SK-N-SH (cell line): Measurements from ENCODE around the gene AMD1.

Source experiments
- CHD2 ChIP-seq: fragments of 150-350 bp; IDR thresholded peaks from 2 replicates; pipeline ENCODE4 v1.6.1; 2018; ENCODE audit warnings: low read length; ENCODE audit not compliant: partially characterized antibody
- EP300 ChIP-seq, 2 experiments: IDR thresholded peaks; 2 replicates each; pipeline versions ENCODE4 v1.4.0 to v1.6.1; 2012; ENCODE audit warnings: borderline replicate concordance in 1 of 2, low read depth in 1 of 2, low read length in 1 of 2
- EZH2phosphoT487 ChIP-seq: fragments of 200-600 bp; sonication (generic); IDR thresholded peaks from 2 replicates; pipeline ENCODE4 v1.6.1; 2017; ENCODE audit warnings: low read depth, mixed run types, mild to moderate bottlenecking, antibody characterized with exemption, moderate library complexity, borderline replicate concordance
- FOXM1 ChIP-seq: IDR thresholded peaks from 2 replicates; pipeline ENCODE4 v1.4.0; 2012; ENCODE audit warnings: low read depth, mild to moderate bottlenecking
- POLR2AphosphoS5 ChIP-seq: IDR thresholded peaks from 2 replicates; pipeline ENCODE4 v1.6.1; 2012; ENCODE audit warnings: low read depth, low read length
- RAD21 ChIP-seq: IDR thresholded peaks from 2 replicates; pipeline ENCODE4 v1.6.1; 2012; ENCODE audit warnings: mild to moderate bottlenecking, low read length
- REST ChIP-seq: IDR thresholded peaks from 2 replicates; pipeline ENCODE4 v1.6.1; 2012; ENCODE audit warnings: mild to moderate bottlenecking, low read depth, low read length, moderate library complexity
- TF ChIP-seq, protein P1 (sequence below): fragments of 200-600 bp; sonication (generic); IDR thresholded peaks from 2 replicates; pipeline ENCODE4 v1.6.1; 2017; ENCODE audit warnings: antibody characterized with exemption, mild to moderate bottlenecking, moderate library complexity
- TF ChIP-seq, protein P2 (sequence below): IDR thresholded peaks from 2 replicates; pipeline ENCODE4 v1.4.0; 2012; ENCODE audit warnings: low read depth
- TF ChIP-seq, protein P3 (sequence below): fragments of 150-350 bp; IDR thresholded peaks from 2 replicates; pipeline ENCODE4 v1.6.1; 2017; ENCODE audit warnings: antibody characterized with exemption, low read length, low read depth, borderline replicate concordance

- TF ChIP-seq POLR2AphosphoS5, result no peak
- TF ChIP-seq, protein P1, sequence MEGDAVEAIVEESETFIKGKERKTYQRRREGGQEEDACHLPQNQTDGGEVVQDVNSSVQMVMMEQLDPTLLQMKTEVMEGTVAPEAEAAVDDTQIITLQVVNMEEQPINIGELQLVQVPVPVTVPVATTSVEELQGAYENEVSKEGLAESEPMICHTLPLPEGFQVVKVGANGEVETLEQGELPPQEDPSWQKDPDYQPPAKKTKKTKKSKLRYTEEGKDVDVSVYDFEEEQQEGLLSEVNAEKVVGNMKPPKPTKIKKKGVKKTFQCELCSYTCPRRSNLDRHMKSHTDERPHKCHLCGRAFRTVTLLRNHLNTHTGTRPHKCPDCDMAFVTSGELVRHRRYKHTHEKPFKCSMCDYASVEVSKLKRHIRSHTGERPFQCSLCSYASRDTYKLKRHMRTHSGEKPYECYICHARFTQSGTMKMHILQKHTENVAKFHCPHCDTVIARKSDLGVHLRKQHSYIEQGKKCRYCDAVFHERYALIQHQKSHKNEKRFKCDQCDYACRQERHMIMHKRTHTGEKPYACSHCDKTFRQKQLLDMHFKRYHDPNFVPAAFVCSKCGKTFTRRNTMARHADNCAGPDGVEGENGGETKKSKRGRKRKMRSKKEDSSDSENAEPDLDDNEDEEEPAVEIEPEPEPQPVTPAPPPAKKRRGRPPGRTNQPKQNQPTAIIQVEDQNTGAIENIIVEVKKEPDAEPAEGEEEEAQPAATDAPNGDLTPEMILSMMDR, result no peak
- no peak for TF ChIP-seq EZH2phosphoT487
- TF ChIP-seq, protein P2, sequence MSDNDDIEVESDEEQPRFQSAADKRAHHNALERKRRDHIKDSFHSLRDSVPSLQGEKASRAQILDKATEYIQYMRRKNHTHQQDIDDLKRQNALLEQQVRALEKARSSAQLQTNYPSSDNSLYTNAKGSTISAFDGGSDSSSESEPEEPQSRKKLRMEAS, result no peak
- no peak for TF ChIP-seq REST
- TF ChIP-seq, protein P3, sequence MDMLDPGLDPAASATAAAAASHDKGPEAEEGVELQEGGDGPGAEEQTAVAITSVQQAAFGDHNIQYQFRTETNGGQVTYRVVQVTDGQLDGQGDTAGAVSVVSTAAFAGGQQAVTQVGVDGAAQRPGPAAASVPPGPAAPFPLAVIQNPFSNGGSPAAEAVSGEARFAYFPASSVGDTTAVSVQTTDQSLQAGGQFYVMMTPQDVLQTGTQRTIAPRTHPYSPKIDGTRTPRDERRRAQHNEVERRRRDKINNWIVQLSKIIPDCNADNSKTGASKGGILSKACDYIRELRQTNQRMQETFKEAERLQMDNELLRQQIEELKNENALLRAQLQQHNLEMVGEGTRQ, result no peak
- TF ChIP-seq EP300 (IDR thresholded peaks at IDR 0.05; ENCODE audit: borderline replicate concordance in 1 of 2, low read depth in 1 of 2, low read length in 1 of 2), result no peak
- TF ChIP-seq CHD2, result no peak
- TF ChIP-seq FOXM1, result no peak
- TF ChIP-seq RAD21, result no peak
Observed at GRCh38 chr6:110900028-110900598, 25.5 kb downstream of the AMD1 start.
